Fibroblast of skin of abdomen (primary cell): ENCODE measurements around the gene NETO2.

ENCODE experiments used
- DNase-seq: peaks from one replicate; pipeline ENCODE4 v3.0.0-alpha.2; 2013

NETO2 gene

GRCh38 chr16:47045023-47045422 is 98.7 kb downstream of the NETO2 start:
- no peak for DNase-seq

GRCh38 chr16:47043970-47044684 is 99.6 kb downstream of the NETO2 start:
- DNase-seq = no peak

GRCh38 chr16:47043200-47043599 is 100.5 kb downstream of the NETO2 start:
- DNase-seq = no peak

GRCh38 chr16:47037746-47038458 is 105.8 kb downstream of the NETO2 start:
- peak; percentile 76 for DNase-seq

GRCh38 chr16:47037396-47037745 is 106.4 kb downstream of the NETO2 start:
- peak; percentile 22 for DNase-seq

- no peak for DNase-seq
Measured at GRCh38 chr16:47036201-47036600, 107.5 kb downstream of the NETO2 start.

GRCh38 chr16:47035436-47035835 is 108.3 kb downstream of the NETO2 start:
- no peak for DNase-seq

GRCh38 chr16:47034455-47034854 is 109.3 kb downstream of the NETO2 start:
- no peak for DNase-seq

- DNase-seq = no peak
Measured at GRCh38 chr16:47033176-47033575, 110.6 kb downstream of the NETO2 start.

GRCh38 chr16:47029724-47030123 is 114.0 kb downstream of the NETO2 start:
- DNase-seq = no peak

GRCh38 chr16:47028767-47029377 is 114.9 kb downstream of the NETO2 start:
- no peak for DNase-seq
